ENCODE measurements around the gene HOXA3.

Gene HOXA3

GRCh38 chr7:27179503-27180430 is 27.4 kb upstream of the HOXA3 start:
- no peak for DNase-seq (ENCODE audit: extremely low read depth in 1 of 2, low read depth in 1 of 2)

- DNase-seq (ENCODE audit: extremely low read depth in 1 of 2, low read depth in 1 of 2): no peak
Observed at GRCh38 chr7:27179030-27179429, 26.6 kb upstream of the HOXA3 start.

- DNase-seq (ENCODE audit: extremely low read depth in 1 of 2, low read depth in 1 of 2): no peak
Observed at GRCh38 chr7:27178366-27178765, 26.0 kb upstream of the HOXA3 start.

- DNase-seq (ENCODE audit: extremely low read depth in 1 of 2, low read depth in 1 of 2): no peak
Observed at GRCh38 chr7:27177795-27178320, 25.5 kb upstream of the HOXA3 start.

GRCh38 chr7:27176962-27177794 is 24.8 kb upstream of the HOXA3 start:
- no peak for DNase-seq (ENCODE audit: extremely low read depth in 1 of 2, low read depth in 1 of 2)

- DNase-seq (ENCODE audit: extremely low read depth in 1 of 2, low read depth in 1 of 2): no peak
Observed at GRCh38 chr7:27176524-27176845, 24.1 kb upstream of the HOXA3 start.

- DNase-seq (ENCODE audit: extremely low read depth in 1 of 2, low read depth in 1 of 2): no peak
Observed at GRCh38 chr7:27175626-27176523, 23.5 kb upstream of the HOXA3 start.

GRCh38 chr7:27174874-27175625 is 22.7 kb upstream of the HOXA3 start:
- no peak for DNase-seq (ENCODE audit: extremely low read depth in 1 of 2, low read depth in 1 of 2)

GRCh38 chr7:27173956-27174873 is 21.8 kb upstream of the HOXA3 start, which contains the start of gene HOXA10:
HOXA10 (minus strand) TSS chr7:27174320; CDS start chr7:27174306, 14 bp downstream.
- DNase-seq (ENCODE audit: extremely low read depth in 1 of 2, low read depth in 1 of 2): no peak

GRCh38 chr7:27173511-27173955 is 21.1 kb upstream of the HOXA3 start:
- DNase-seq (ENCODE audit: extremely low read depth in 1 of 2, low read depth in 1 of 2): no peak

- no peak for DNase-seq (ENCODE audit: extremely low read depth in 1 of 2, low read depth in 1 of 2)
Observed at GRCh38 chr7:27172823-27173510, 20.6 kb upstream of the HOXA3 start.

GRCh38 chr7:27172315-27172774 is 20.0 kb upstream of the HOXA3 start:
- no peak for DNase-seq (ENCODE audit: extremely low read depth in 1 of 2, low read depth in 1 of 2)

GRCh38 chr7:27171637-27172314 is 19.4 kb upstream of the HOXA3 start:
- no peak for DNase-seq (ENCODE audit: extremely low read depth in 1 of 2, low read depth in 1 of 2)

- no peak for DNase-seq (ENCODE audit: extremely low read depth in 1 of 2, low read depth in 1 of 2)
Observed at GRCh38 chr7:27171325-27171636, 18.9 kb upstream of the HOXA3 start.

GRCh38 chr7:27170426-27171324 is 18.3 kb upstream of the HOXA3 start:
- DNase-seq (ENCODE audit: extremely low read depth in 1 of 2, low read depth in 1 of 2): no peak

- DNase-seq (ENCODE audit: extremely low read depth in 1 of 2, low read depth in 1 of 2): no peak
Observed at GRCh38 chr7:27169658-27170425, 17.5 kb upstream of the HOXA3 start.
